ENCODE measurements around the gene RIPOR3. TPM values are rescaled to one million over a fixed set of nuclear protein-coding genes. Genes with fewer than 3 reads are reported as not detected.

Gene RIPOR3
- polyA plus RNA-seq, 1 donor from 2014 or later = not detected

- Histone ChIP-seq H3K9me2 (ENCODE audit: insufficient read depth, low read length) (no peaks in the 10 kb centered on the region), H4K20me1 (ENCODE audit: insufficient read depth) (no peaks in the 10 kb centered on the region), H3K27me3 (ENCODE audit: insufficient read depth, low read depth, low read length) (no peaks in the 10 kb centered on the region), H3K36me3 (ENCODE audit: insufficient read depth, low read length) (no peaks in the 10 kb centered on the region), H3K4me2 (ENCODE audit: low read length) (no peak overlapping the region), H3K79me2 (replicated peaks; ENCODE audit: insufficient read depth, low read length) (peaks cover 16% of the 10 kb centered on the region), H3K4me3 (ENCODE audit: low read length) (no peak overlapping the region), H3F3A (ENCODE audit: insufficient read depth, low read length, poor library complexity, severe bottlenecking) (no peaks in the 10 kb centered on the region), H3K9me3 (ENCODE audit: low read length) (no peaks in the 10 kb centered on the region), H2AFZ (ENCODE audit: low read depth, low read length) (no peak overlapping the region), H3K9ac (ENCODE audit: low read length) (no peak overlapping the region), H3K27ac (ENCODE audit: low read length) (no peak overlapping the region)
- TF ChIP-seq EP300 (conservative IDR thresholded peaks at IDR 0.05; ENCODE audit: poor library complexity, severe bottlenecking) (no peak), TAF1 (IDR thresholded peaks at IDR 0.05; ENCODE audit: low read depth) (no peak), POLR2AphosphoS5 (IDR thresholded peaks at IDR 0.05) (no peak), MXI1 (conservative IDR thresholded peaks at IDR 0.05; ENCODE audit: poor library complexity, severe bottlenecking) (no peak), REST (IDR thresholded peaks at IDR 0.05; ENCODE audit: borderline replicate concordance) (no peak), SMC3 (conservative IDR thresholded peaks at IDR 0.05; ENCODE audit: poor library complexity) (no peak), CTCF (IDR thresholded peaks at IDR 0.05; ENCODE audit: poor library complexity, severe bottlenecking) (no peak), EZH2 (IDR thresholded peaks at IDR 0.05; ENCODE audit: borderline replicate concordance, insufficient read depth, low read length, poor library complexity, severe bottlenecking) (no peak), RAD21 (conservative IDR thresholded peaks at IDR 0.05) (no peak)
These were observed 136.4 kb downstream of the RIPOR3 start for GRCh38 chr20:50554694-50555579.

- H3K79me2 ChIP-seq (replicated peaks; ENCODE audit: insufficient read depth, low read length) = peaks cover 7% of the 10 kb centered on the region
- H3K9me3 ChIP-seq (ENCODE audit: low read length) = no peaks in the 10 kb centered on the region
- no peaks in the 10 kb centered on the region for H3K27me3 ChIP-seq (ENCODE audit: insufficient read depth, low read depth, low read length)
These were observed 138.4 kb downstream of the RIPOR3 start for GRCh38 chr20:50552979-50553378.

More at GRCh38 chr20:50552979-50553378, 138.4 kb downstream of the RIPOR3 start:
- Histone ChIP-seq H3K36me3 (ENCODE audit: insufficient read depth, low read length) (no peaks in the 10 kb centered on the region), H3K27ac (ENCODE audit: low read length) (no peak overlapping the region), H3K4me3 (ENCODE audit: low read length) (no peak overlapping the region), H3K4me2 (ENCODE audit: low read length) (no peak overlapping the region), H3K9me2 (ENCODE audit: insufficient read depth, low read length) (no peaks in the 10 kb centered on the region), H2AFZ (ENCODE audit: low read depth, low read length) (no peak overlapping the region), H3F3A (ENCODE audit: insufficient read depth, low read length, poor library complexity, severe bottlenecking) (no peaks in the 10 kb centered on the region), H3K9ac (ENCODE audit: low read length) (no peak overlapping the region), H4K20me1 (ENCODE audit: insufficient read depth) (no peaks in the 10 kb centered on the region)
- TF ChIP-seq MXI1 (conservative IDR thresholded peaks at IDR 0.05; ENCODE audit: poor library complexity, severe bottlenecking) = no peak
